Smooth muscle cell (in vitro differentiated cells): ENCODE results near the gene TDP2. TPM values are rescaled to one million over a fixed set of nuclear protein-coding genes. Genes with fewer than 3 reads are reported as not detected.

Experiments used
- DNase-seq: peaks from one replicate; lab custom pipeline; 2025; ENCODE audit not compliant: unreplicated experiment; lab: John Stamatoyannopoulos, UW
- H2AFZ ChIP-seq: fragments of 200-600 bp; sonication (generic); 2 replicates; pipeline ENCODE4 v1.6.0; 2016; ENCODE audit warnings: antibody characterized with exemption, low read depth, mild to moderate bottlenecking
- H3F3A ChIP-seq: fragments of 200-600 bp; sonication (generic); 2 replicates; pipeline ENCODE4 v1.6.0; 2017; ENCODE audit warnings: antibody characterized with exemption, low read depth
- H3K27ac ChIP-seq: fragments of 200-600 bp; sonication (generic); 2 replicates; pipeline ENCODE4 v1.5.1; 2016; ENCODE audit warnings: low read depth, mild to moderate bottlenecking
- H3K27me3 ChIP-seq: fragments of 200-600 bp; sonication (generic); 2 replicates; pipeline ENCODE4 v1.6.1; 2016; ENCODE audit warnings: low read depth, mild to moderate bottlenecking
- H3K36me3 ChIP-seq: fragments of 200-600 bp; sonication (generic); 2 replicates; pipeline ENCODE4 v1.5.1; 2016; ENCODE audit warnings: low read depth
- H3K4me1 ChIP-seq: fragments of 200-600 bp; sonication (generic); 2 replicates; pipeline ENCODE4 v1.5.1; 2016; ENCODE audit warnings: low read depth
- H3K4me2 ChIP-seq: fragments of 200-600 bp; sonication (generic); 2 replicates; pipeline ENCODE4 v1.6.0; 2016; ENCODE audit warnings: mild to moderate bottlenecking
- H3K4me3 ChIP-seq: fragments of 200-600 bp; sonication (generic); 2 replicates; pipeline ENCODE4 v1.5.1; 2016; ENCODE audit warnings: mild to moderate bottlenecking
- H3K79me2 ChIP-seq: fragments of 200-600 bp; sonication (generic); 2 replicates; pipeline ENCODE4 v1.6.0; 2016; ENCODE audit warnings: low read depth, mild to moderate bottlenecking
- H3K9ac ChIP-seq: fragments of 200-600 bp; sonication (generic); 2 replicates; pipeline ENCODE4 v1.6.0; 2016; ENCODE audit warnings: low read depth
- H3K9me3 ChIP-seq: fragments of 200-600 bp; sonication (generic); replicated peaks from 2 replicates; pipeline ENCODE4 v1.5.1; 2016; ENCODE audit warnings: low read depth
- H4K20me1 ChIP-seq: fragments of 200-600 bp; sonication (generic); 2 replicates; pipeline ENCODE4 v1.6.0; 2016; ENCODE audit warnings: low read depth
- CTCF ChIP-seq: fragments of 200-600 bp; sonication (generic); IDR thresholded peaks from 2 replicates; pipeline ENCODE4 v1.5.1; 2017; ENCODE audit warnings: borderline replicate concordance, mild to moderate bottlenecking, antibody characterized with exemption; ENCODE audit not compliant: insufficient read depth, poor library complexity, severe bottlenecking
- WGBS: methylation state at CpG from one replicate; pipeline ENCODE4 v1.1.7; 2016; ENCODE audit warnings: low lambda C conversion rate; 5-methylcytosine and 5-hydroxymethylcytosine counted together
- polyA plus RNA-seq: library from polyadenylated mRNA; unstranded; fragments of >200 nt; fragmentation: Nextera tagmentation; extraction: Ambion mirVana; gene quantifications from 2 replicates; pipeline ENCODE4 v1.2.1, GENCODE V29; 2016
- total RNA-seq: library from RNA; depleted of rRNA; stranded (reverse); fragments of >200 nt; gene quantifications from 2 replicates; pipeline ENCODE4 v1.2.3, GENCODE V29; 2014

TDP2 gene
- total and polyA plus RNA-seq, 2 experiments from 2014 or later = 13.0 to 16.2 TPM

- no peak overlapping the region for H3K9ac ChIP-seq
- H3K9me3 ChIP-seq = no peaks in the 10 kb centered on the region
- no peaks in the 10 kb centered on the region for H3K27me3 ChIP-seq
- H3K4me1 ChIP-seq = no peaks in the 10 kb centered on the region
- H3K36me3 ChIP-seq = no peaks in the 10 kb centered on the region
- no peak for DNase-seq
- H2AFZ ChIP-seq = no peak overlapping the region
- H4K20me1 ChIP-seq = no peaks in the 10 kb centered on the region
- no peaks in the 10 kb centered on the region for H3K79me2 ChIP-seq
- H3K4me2 ChIP-seq = no peak overlapping the region
- H3K27ac ChIP-seq = no peak overlapping the region
- whole genome bisulfite sequencing = 94% methylated on average over 1 of the region's 1 CpG
- TF ChIP-seq CTCF = no peak
- H3F3A ChIP-seq = no peaks in the 10 kb centered on the region
- H3K4me3 ChIP-seq = no peak overlapping the region
Observed at GRCh38 chr6:24694198-24694597, 27.5 kb upstream of the TDP2 start.

- H3F3A ChIP-seq = no peaks in the 10 kb centered on the region
- H3K4me1 ChIP-seq = no peaks in the 10 kb centered on the region
- H3K4me2 ChIP-seq = no peak overlapping the region
- H3K27me3 ChIP-seq = no peaks in the 10 kb centered on the region
- 77% methylated on average over 2 of the region's 2 CpGs for WGBS
- no peaks in the 10 kb centered on the region for H3K79me2 ChIP-seq
- TF ChIP-seq CTCF = no peak
- no peak overlapping the region for H3K27ac ChIP-seq
- H2AFZ ChIP-seq = no peak overlapping the region
- no peak overlapping the region for H3K4me3 ChIP-seq
- no peak for DNase-seq
- no peaks in the 10 kb centered on the region for H3K36me3 ChIP-seq
- no peaks in the 10 kb centered on the region for H4K20me1 ChIP-seq
- no peak overlapping the region for H3K9ac ChIP-seq
- no peaks in the 10 kb centered on the region for H3K9me3 ChIP-seq
Observed at GRCh38 chr6:24692848-24693592, 26.3 kb upstream of the TDP2 start.

DNA sequence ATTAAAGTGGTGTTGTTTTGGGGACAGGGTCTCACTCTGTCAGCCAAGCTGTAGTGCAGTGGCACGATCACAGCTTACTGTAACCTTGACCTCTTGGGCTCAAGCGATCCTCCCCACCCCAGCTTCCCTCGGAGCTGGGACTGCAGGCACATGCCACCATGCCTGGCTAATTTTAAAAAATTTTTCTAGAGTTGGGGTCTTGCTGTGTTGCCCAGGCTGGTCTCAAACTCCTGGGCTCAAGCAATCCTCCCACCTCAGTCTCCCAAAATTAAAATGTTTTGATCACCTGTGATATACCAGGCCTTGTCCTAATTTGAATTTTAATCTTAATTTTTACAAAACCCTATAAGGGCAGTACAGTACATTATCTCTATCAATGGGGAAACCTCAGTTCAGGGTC lies 25.7 kb upstream of the TDP2 start:
- Histone ChIP-seq H4K20me1 (no peaks in the 10 kb centered on the region), H3K4me3 (no peak overlapping the region), H3K79me2 (no peaks in the 10 kb centered on the region), H2AFZ (no peak overlapping the region), H3K4me2 (no peak overlapping the region), H3K27ac (no peak overlapping the region), H3F3A (no peaks in the 10 kb centered on the region), H3K27me3 (no peaks in the 10 kb centered on the region), H3K4me1 (no peaks in the 10 kb centered on the region), H3K9ac (no peak overlapping the region), H3K36me3 (no peaks in the 10 kb centered on the region), H3K9me3 (no peaks in the 10 kb centered on the region)
- DNase-seq = no peak
- 96% methylated on average over 3 of the region's 3 CpGs for WGBS
- no peak for TF ChIP-seq CTCF

DNA sequence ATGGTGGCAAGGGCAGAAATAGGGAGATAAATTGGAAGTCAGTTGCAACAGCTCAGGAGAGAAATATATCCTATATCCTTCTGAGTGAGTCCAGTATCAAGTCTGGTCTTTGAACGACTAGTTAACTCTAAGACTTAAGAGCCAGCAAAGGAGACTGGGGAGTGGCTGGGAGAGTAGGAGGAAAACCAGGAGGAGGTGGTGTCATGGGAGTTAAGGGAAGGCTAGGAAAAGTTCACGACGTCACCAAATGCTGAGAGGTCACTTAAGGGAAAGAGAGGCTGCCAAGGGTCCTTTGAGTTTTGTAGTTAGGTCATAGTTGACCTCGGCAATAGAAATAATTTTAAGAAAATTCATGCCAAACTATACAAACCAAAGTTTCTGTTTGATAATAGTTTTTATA lies 25.3 kb upstream of the TDP2 start:
- H2AFZ ChIP-seq = no peak overlapping the region
- H3K27ac ChIP-seq = no peak overlapping the region
- H3K9me3 ChIP-seq = no peaks in the 10 kb centered on the region
- H3K36me3 ChIP-seq = no peaks in the 10 kb centered on the region
- TF ChIP-seq CTCF = no peak
- no peaks in the 10 kb centered on the region for H3K4me1 ChIP-seq
- WGBS = 89% methylated on average over 4 of the region's 4 CpGs
- H4K20me1 ChIP-seq = no peaks in the 10 kb centered on the region
- DNase-seq = no peak
- no peaks in the 10 kb centered on the region for H3F3A ChIP-seq
- H3K27me3 ChIP-seq = no peaks in the 10 kb centered on the region
- no peak overlapping the region for H3K4me3 ChIP-seq
- H3K79me2 ChIP-seq = no peaks in the 10 kb centered on the region
- H3K4me2 ChIP-seq = no peak overlapping the region
- H3K9ac ChIP-seq = no peak overlapping the region
